ENCODE results near the gene OTUD6A. TPM values are rescaled to one million over a fixed set of nuclear protein-coding genes. Genes with fewer than 3 reads are reported as not detected.
A peak's percentile ranks its signal among the peaks of the same experiment; 100 is the strongest.

OTUD6A gene, protein sequence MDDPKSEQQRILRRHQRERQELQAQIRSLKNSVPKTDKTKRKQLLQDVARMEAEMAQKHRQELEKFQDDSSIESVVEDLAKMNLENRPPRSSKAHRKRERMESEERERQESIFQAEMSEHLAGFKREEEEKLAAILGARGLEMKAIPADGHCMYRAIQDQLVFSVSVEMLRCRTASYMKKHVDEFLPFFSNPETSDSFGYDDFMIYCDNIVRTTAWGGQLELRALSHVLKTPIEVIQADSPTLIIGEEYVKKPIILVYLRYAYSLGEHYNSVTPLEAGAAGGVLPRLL
- not detected for total RNA-seq

DNA sequence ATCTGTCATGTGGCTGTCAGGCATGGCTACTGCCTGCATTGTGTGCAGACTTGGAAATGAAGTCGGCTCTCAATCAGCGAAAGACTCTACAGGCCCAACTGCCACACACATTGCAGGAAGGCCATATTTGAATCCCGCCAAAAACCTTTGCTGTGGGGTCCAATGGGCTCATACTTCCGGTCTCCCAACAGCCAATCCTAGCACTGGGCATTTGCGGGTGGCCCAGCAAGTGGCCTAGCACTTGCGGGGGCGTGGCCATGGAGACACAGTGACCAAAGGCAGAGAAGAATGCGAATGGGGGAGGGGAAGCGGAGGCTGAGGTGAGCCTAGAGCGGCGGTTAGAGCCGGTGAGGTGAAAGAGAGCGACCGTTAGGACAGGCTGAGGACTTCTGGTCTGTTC is at the start of gene OTUD6A:
Gene OTUD6A (plus strand): TSS at position 382 of the 400 bp plus-strand sequence. CDS start 68 bp downstream, outside the sequence.
- H3K9me3 ChIP-seq, result no peaks in the 10 kb centered on the region
- ATAC-seq (no peak), DNase-seq (no peak)
- TF ChIP-seq, protein P1, sequence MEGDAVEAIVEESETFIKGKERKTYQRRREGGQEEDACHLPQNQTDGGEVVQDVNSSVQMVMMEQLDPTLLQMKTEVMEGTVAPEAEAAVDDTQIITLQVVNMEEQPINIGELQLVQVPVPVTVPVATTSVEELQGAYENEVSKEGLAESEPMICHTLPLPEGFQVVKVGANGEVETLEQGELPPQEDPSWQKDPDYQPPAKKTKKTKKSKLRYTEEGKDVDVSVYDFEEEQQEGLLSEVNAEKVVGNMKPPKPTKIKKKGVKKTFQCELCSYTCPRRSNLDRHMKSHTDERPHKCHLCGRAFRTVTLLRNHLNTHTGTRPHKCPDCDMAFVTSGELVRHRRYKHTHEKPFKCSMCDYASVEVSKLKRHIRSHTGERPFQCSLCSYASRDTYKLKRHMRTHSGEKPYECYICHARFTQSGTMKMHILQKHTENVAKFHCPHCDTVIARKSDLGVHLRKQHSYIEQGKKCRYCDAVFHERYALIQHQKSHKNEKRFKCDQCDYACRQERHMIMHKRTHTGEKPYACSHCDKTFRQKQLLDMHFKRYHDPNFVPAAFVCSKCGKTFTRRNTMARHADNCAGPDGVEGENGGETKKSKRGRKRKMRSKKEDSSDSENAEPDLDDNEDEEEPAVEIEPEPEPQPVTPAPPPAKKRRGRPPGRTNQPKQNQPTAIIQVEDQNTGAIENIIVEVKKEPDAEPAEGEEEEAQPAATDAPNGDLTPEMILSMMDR (IDR thresholded peaks at IDR 0.05 in 4 of 5, conservative IDR thresholded peaks at IDR 0.05 in 1 of 5), result no peak
- no peak for TF ChIP-seq POLR2A (IDR thresholded peaks at IDR 0.05)
- no peaks in the 10 kb centered on the region for H3K36me3 ChIP-seq
- H3K4me1 ChIP-seq, result no peaks in the 10 kb centered on the region
- H3K4me3 ChIP-seq, result no peak within 1 kb of the TSS
- H3K27ac ChIP-seq, result no peak within 1 kb of the TSS
- no peaks in the 10 kb centered on the region for H3K27me3 ChIP-seq
- in situ Hi-C loops (cut with MboI; ENCODE audit: low sequenced_read_pairs in 4 of 4) (no loop called here), intact Hi-C loops (cut with DNase I; ENCODE audit: low total_unique reads) (no loop called here)

DNA sequence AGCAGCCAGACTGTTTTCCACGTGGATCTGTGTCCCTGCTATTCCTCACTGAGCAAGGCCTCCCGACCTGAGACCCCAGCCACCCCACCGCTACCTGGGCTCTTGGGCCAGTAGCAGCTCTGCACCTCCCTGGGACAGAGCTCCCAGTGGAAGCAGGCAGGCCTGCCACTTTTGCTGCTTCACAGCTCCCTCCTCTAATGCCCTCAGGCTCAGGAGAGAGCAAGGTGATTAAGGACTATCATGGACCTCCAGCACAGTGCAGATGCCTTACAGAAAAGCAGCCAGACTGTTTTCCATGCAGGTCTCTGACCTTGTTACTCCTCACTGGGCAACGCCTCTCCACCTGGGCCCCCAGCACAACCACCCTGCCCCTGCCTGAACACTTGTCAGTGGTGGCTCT is 49.5 kb upstream of the OTUD6A start:
- ATAC-seq (no peak), DNase-seq (no peak)
- H3K27ac ChIP-seq, result no peak overlapping the region
- TF ChIP-seq POLR2A (IDR thresholded peaks at IDR 0.05), result no peak
- TF ChIP-seq, protein P1 (IDR thresholded peaks at IDR 0.05 in 4 of 5, conservative IDR thresholded peaks at IDR 0.05 in 1 of 5), result no peak
- intact Hi-C loops (cut with DNase I; ENCODE audit: low total_unique reads), result no loop called here
- no peaks in the 10 kb centered on the region for H3K9me3 ChIP-seq
- no peak overlapping the region for H3K4me3 ChIP-seq
- in situ Hi-C loops (cut with MboI; ENCODE audit: low sequenced_read_pairs in 4 of 4), result no loop called here
- no peaks in the 10 kb centered on the region for H3K27me3 ChIP-seq
- H3K36me3 ChIP-seq, result no peaks in the 10 kb centered on the region
- no peaks in the 10 kb centered on the region for H3K4me1 ChIP-seq

DNA sequence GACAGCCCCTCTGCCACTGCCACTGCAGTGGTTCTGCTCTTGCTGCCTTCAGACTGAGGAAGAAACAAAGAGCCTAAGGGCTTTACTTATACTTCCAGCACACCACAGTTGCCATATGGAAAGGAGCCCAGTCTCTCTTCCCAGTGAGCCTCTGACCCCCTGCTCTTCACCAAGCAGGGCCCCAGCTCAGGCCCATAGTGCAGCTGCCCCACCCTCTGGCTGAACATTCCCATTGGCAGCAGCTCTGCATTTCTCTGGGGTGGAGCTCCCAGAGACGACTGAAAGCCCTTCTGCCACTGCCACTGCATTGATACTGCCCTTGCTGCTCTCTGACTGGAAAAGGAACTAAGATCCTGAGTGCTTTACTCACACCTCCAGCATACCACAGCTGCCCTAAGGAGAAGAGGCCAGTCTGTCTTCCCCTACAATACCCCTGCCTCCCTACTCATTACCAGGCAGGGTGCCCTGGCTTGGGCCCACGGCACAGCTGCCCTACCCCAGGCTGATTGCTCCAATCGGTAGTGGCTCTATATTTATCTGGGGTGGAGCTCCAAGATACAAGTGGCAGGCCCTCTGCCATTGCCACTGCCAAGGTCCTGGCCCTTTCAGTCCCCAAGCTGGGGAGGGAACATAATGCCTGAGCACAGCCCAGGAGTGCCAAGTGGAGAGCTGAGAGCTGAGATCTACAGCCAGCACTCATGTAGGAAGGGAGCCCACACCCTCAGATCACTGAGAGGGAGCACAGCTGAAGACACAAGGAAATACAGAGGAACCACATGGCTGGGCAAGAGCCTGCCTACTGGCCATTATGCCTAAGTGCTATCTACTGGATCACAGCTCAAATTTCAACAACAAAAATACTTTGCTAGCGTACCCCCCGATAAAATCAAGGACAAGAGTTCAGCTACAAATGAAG is 48.5 kb upstream of the OTUD6A start:
- H3K36me3 ChIP-seq, result no peaks in the 10 kb centered on the region
- H3K27me3 ChIP-seq, result no peaks in the 10 kb centered on the region
- H3K27ac ChIP-seq, result peak overlapping the region; percentile 18 to 70 (median 57)
- H3K4me1 ChIP-seq, result no peaks in the 10 kb centered on the region
- H3K9me3 ChIP-seq, result no peaks in the 10 kb centered on the region
- ATAC-seq (peak; percentile 42 to 89), DNase-seq (peak; percentile 2 to 34)
- in situ Hi-C loops (cut with MboI; ENCODE audit: low sequenced_read_pairs in 4 of 4), result no loop called here
- intact Hi-C loops (cut with DNase I; ENCODE audit: low total_unique reads), result no loop called here
- TF ChIP-seq POLR2A (IDR thresholded peaks at IDR 0.05), result no peak
- TF ChIP-seq, protein P1 (IDR thresholded peaks at IDR 0.05 in 4 of 5, conservative IDR thresholded peaks at IDR 0.05 in 1 of 5), result no peak
- H3K4me3 ChIP-seq, result no peak overlapping the region

DNA sequence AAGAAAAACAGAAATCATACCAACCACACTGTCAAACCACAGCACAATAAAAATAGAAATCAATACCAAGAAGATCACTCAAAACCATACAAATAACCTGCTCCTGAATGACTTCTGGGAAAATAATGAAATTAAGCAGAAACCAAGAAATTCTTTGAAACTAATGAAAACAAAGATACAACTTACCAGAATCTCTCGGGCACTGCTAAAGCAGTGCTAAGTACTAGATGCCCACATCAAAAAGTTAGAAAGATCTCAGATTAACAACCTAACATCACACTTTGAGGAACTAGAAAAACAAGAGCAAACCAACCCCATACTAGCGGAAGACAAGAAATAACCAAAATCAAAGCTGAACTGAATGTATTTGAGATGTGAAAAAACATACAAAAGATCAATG is 45.7 kb upstream of the OTUD6A start:
- no peaks in the 10 kb centered on the region for H3K4me1 ChIP-seq
- in situ Hi-C loops (cut with MboI; ENCODE audit: low sequenced_read_pairs in 4 of 4), result no loop called here
- no peak overlapping the region for H3K27ac ChIP-seq
- DNase-seq (no peak), ATAC-seq (no peak)
- no peaks in the 10 kb centered on the region for H3K9me3 ChIP-seq
- no peak for TF ChIP-seq POLR2A (IDR thresholded peaks at IDR 0.05)
- TF ChIP-seq, protein P1 (IDR thresholded peaks at IDR 0.05 in 4 of 5, conservative IDR thresholded peaks at IDR 0.05 in 1 of 5), result no peak
- no peaks in the 10 kb centered on the region for H3K27me3 ChIP-seq
- intact Hi-C loops (cut with DNase I; ENCODE audit: low total_unique reads), result no loop called here
- H3K36me3 ChIP-seq, result no peaks in the 10 kb centered on the region
- no peak overlapping the region for H3K4me3 ChIP-seq

All from gastrocnemius medialis (tissue), 4 donors.